Endothelial cell of umbilical vein (primary cell): ENCODE data around the gene SORCS2. TPM values are rescaled to one million over a fixed set of nuclear protein-coding genes. Genes with fewer than 3 reads are reported as not detected.

ENCODE experiments used
- BruUV-seq: library from RNA; stranded (reverse); fragments of 400-500 nt; replicated peaks from 2 replicates; lab custom pipeline; 2021; lab: Mats Ljungman, UMichigan
- CTCF ChIA-PET: fragments of 300-600, 350-600 bp; sonication (Branson Sonifier 250); formaldehyde crosslinking; loops from one replicate; lab custom pipeline; 2021; ENCODE audit warnings: antibody characterized with exemption, inconsistent platforms; lab: Charles Lee
- POLR2A ChIA-PET: fragments of 300-600, 350-600 bp; sonication (Branson Sonifier 250); formaldehyde crosslinking; loops from one replicate; lab custom pipeline; 2021; ENCODE audit warnings: antibody characterized with exemption, inconsistent platforms; lab: Charles Lee
- DNase-seq: peaks from one replicate; pipeline ENCODE4 v3.0.0-alpha.2; 2011; ENCODE audit warnings: low read depth, low spot score
- FAIRE-seq: peaks from 2 replicates; lab custom pipeline; 2011; peaks lifted over from hg19 to GRCh38; lab: Jason Lieb, UNC
- H2AFZ ChIP-seq: 2 replicates; pipeline ENCODE4 v1.6.0; 2012; ENCODE audit warnings: low read depth, low read length, control low read depth, inconsistent platforms
- H3K27ac ChIP-seq: 2 replicates; pipeline ENCODE4 v1.5.1; 2011; ENCODE audit warnings: low read depth, mild to moderate bottlenecking, control low read depth, low read length, moderate library complexity; ENCODE audit not compliant: insufficient read depth
- H3K27me3 ChIP-seq, 2 experiments: 2 replicates each; pipeline versions ENCODE4 v1.6.0 to v1.6.1; 2011; ENCODE audit warnings: low read length in 2 of 2, mixed read lengths in 1 of 2; ENCODE audit not compliant: control insufficient read depth in 2 of 2, insufficient read depth in 2 of 2
- H3K36me3 ChIP-seq, 2 experiments: 2 replicates in 1 of 2; 3 replicates in 1 of 2; pipeline ENCODE4 v1.5.1; 2011; ENCODE audit warnings: low read length in 2 of 2, mild to moderate bottlenecking in 1 of 2, moderate library complexity in 1 of 2; ENCODE audit not compliant: control insufficient read depth in 2 of 2, insufficient read depth in 2 of 2; ENCODE audit errors: extremely low read depth in 1 of 2
- H3K4me1 ChIP-seq: 3 replicates; pipeline ENCODE4 v1.5.1; 2011; ENCODE audit warnings: mild to moderate bottlenecking, low read length; ENCODE audit not compliant: control insufficient read depth, insufficient read depth; ENCODE audit errors: extremely low read depth
- H3K4me2 ChIP-seq: 2 replicates; pipeline ENCODE4 v1.6.1; 2011; ENCODE audit warnings: low read length, control low read depth, mixed read lengths; ENCODE audit not compliant: insufficient read depth
- H3K4me3 ChIP-seq, 3 experiments: fragments of 200-600 bp in 1 of 3; sonication (generic), shearing (Covaris generic) in 1 of 3; replicated peaks in 1 of 3; 2 replicates each; pipeline ENCODE4 v1.5.1; 2011 to 2016; ENCODE audit warnings: control low read depth in 3 of 3, low read length in 3 of 3, mild to moderate bottlenecking in 2 of 3, inconsistent platforms in 1 of 3, low read depth in 1 of 3, moderate library complexity in 1 of 3; ENCODE audit not compliant: insufficient read depth in 1 of 3
- H3K79me2 ChIP-seq: 2 replicates; pipeline ENCODE4 v1.6.0; 2012; ENCODE audit warnings: low read length, inconsistent platforms; ENCODE audit not compliant: control insufficient read depth, insufficient read depth
- H3K9ac ChIP-seq: replicated peaks from 2 replicates; pipeline ENCODE3; 2011; ENCODE audit warnings: low read length, control low read depth; ENCODE audit not compliant: insufficient read depth; ENCODE audit errors: extremely low read depth
- H3K9me1 ChIP-seq: replicated peaks from 3 replicates; pipeline ENCODE4 v1.6.0; 2011; ENCODE audit warnings: mild to moderate bottlenecking, low read length; ENCODE audit not compliant: control insufficient read depth, insufficient read depth; ENCODE audit errors: extremely low read depth
- H3K9me3 ChIP-seq: replicated peaks from 2 replicates; pipeline ENCODE4 v1.5.1; 2012; ENCODE audit warnings: low read length, inconsistent platforms; ENCODE audit not compliant: control insufficient read depth, insufficient read depth
- H4K20me1 ChIP-seq: replicated peaks from 2 replicates; pipeline ENCODE3; 2011; ENCODE audit warnings: mild to moderate bottlenecking, low read length; ENCODE audit not compliant: control insufficient read depth, insufficient read depth; ENCODE audit errors: extremely low read depth
- CTCF ChIP-seq, 2 donors: IDR thresholded peaks; 1 replicate in 1 of 2; 2 replicates in 1 of 2; pipeline ENCODE4 v1.5.1; 2011; ENCODE audit warnings: low read length in 2 of 2, mild to moderate bottlenecking in 2 of 2, moderate library complexity in 2 of 2, control low read depth in 1 of 2, inconsistent platforms in 1 of 2, low read depth in 1 of 2; ENCODE audit not compliant: insufficient read depth in 1 of 2; ENCODE audit errors: extremely low read depth in 1 of 2
- EZH2 ChIP-seq: IDR thresholded peaks from 2 replicates; pipeline ENCODE4 v1.6.1; 2012; ENCODE audit warnings: borderline replicate concordance, low read depth, mild to moderate bottlenecking, moderate library complexity, low read length, inconsistent platforms; ENCODE audit not compliant: severe bottlenecking
- FOS ChIP-seq: IDR thresholded peaks from 2 replicates; pipeline ENCODE4 v1.6.1; 2011; ENCODE audit warnings: mild to moderate bottlenecking, low read length, moderate library complexity, borderline replicate concordance; ENCODE audit not compliant: insufficient read depth
- GATA2 ChIP-seq: IDR thresholded peaks from 2 replicates; pipeline ENCODE4 v1.7.0; 2011; ENCODE audit warnings: low read depth, mild to moderate bottlenecking, moderate library complexity, mixed read lengths, low read length; ENCODE audit not compliant: insufficient read length, insufficient read depth
- JUN ChIP-seq: IDR thresholded peaks from 2 replicates; pipeline ENCODE4 v1.6.1; 2011; ENCODE audit warnings: borderline replicate concordance, low read depth; ENCODE audit not compliant: insufficient read length, insufficient read depth
- MAX ChIP-seq: IDR thresholded peaks from 2 replicates; pipeline ENCODE4 v1.6.1; 2011; ENCODE audit not compliant: insufficient read depth, insufficient read length
- MYC ChIP-seq: IDR thresholded peaks from one replicate; pipeline ENCODE4 v1.6.1; 2011; ENCODE audit warnings: mild to moderate bottlenecking, low read depth, low read length
- POLR2A ChIP-seq: IDR thresholded peaks from 2 replicates; pipeline ENCODE4 v1.6.1; 2012; ENCODE audit warnings: low read depth, mild to moderate bottlenecking, control low read depth, low read length
- POLR2AphosphoS5 ChIP-seq: IDR thresholded peaks from 2 replicates; pipeline ENCODE4 v1.6.1; 2012; ENCODE audit warnings: low read depth, mild to moderate bottlenecking, control low read depth, low read length, moderate library complexity; ENCODE audit not compliant: insufficient read depth
- dilution Hi-C: fragments of 300-500 bp; cut with MboI; formaldehyde crosslinking; loops from one replicate; pipeline ENCODE4 v1.15.0; 2019; ENCODE audit warnings: low sequenced_read_pairs; ENCODE audit not compliant: extremely low pct_ligation_motif_present
- intact Hi-C: fragments of 100-400 bp; cut with micrococcal nuclease; formaldehyde crosslinking; loops from one replicate; pipeline ENCODE4 v1.10.0; 2022
- polyA plus RNA-seq, 4 experiments: library from polyadenylated mRNA; depleted of rRNA in 3 of 4; stranded (reverse) in 3 of 4; unstranded in 1 of 4; fragments of >200 nt; gene quantifications; 2 replicates each; pipeline versions ENCODE4 v1.2.1 to v1.2.3, GENCODE V29; 2011 to 2012; ENCODE audit warnings: missing spikeins in 1 of 4
- total RNA-seq: library from RNA; stranded (reverse); gene quantifications from 2 replicates; pipeline ENCODE4 v1.2.3, GENCODE V29; 2021

Gene SORCS2
- total and polyA plus RNA-seq, 2 donors (not counting 3 experiments of a cell fraction or from before 2014, with no cell fraction given), result not detected

GRCh38 chr4:7699825-7700224 is 507.5 kb downstream of the SORCS2 start:
- Histone ChIP-seq H3K79me2 (no peaks in the 10 kb centered on the region), H2AFZ (no peak overlapping the region), H3K9ac (no peak overlapping the region), H3K4me2 (no peak overlapping the region), H3K4me1 (no peaks in the 10 kb centered on the region), H4K20me1 (no peaks in the 10 kb centered on the region), H3K36me3 (no peaks in the 10 kb centered on the region), H3K27me3 (no peaks in the 10 kb centered on the region), H3K4me3 (no peak overlapping the region), H3K9me3 (no peaks in the 10 kb centered on the region), H3K27ac (no peak overlapping the region), H3K9me1 (no peaks in the 10 kb centered on the region)
- TF ChIP-seq EZH2, result no peak
- DNase-seq (no peak), FAIRE-seq (no peak)
- POLR2A ChIA-PET, result no interaction called here
- BruUV-seq, result no TSS peak
- CTCF ChIA-PET, result no interaction called here
- dilution Hi-C loops (no loop called here), intact Hi-C loops (no loop called here)

GRCh38 chr4:7700665-7701064 is 508.3 kb downstream of the SORCS2 start:
- H3K9ac ChIP-seq, result no peak overlapping the region
- H3K4me3 ChIP-seq, result no peak overlapping the region
- H2AFZ ChIP-seq, result no peak overlapping the region
- H3K36me3 ChIP-seq, result no peaks in the 10 kb centered on the region
- H3K27ac ChIP-seq, result no peak overlapping the region
- no peak overlapping the region for H3K4me2 ChIP-seq
- no peaks in the 10 kb centered on the region for H3K4me1 ChIP-seq
- DNase-seq (no peak), FAIRE-seq (no peak)
- H3K79me2 ChIP-seq, result no peaks in the 10 kb centered on the region
- intact Hi-C loops, result no loop called here
- H3K9me3 ChIP-seq, result no peaks in the 10 kb centered on the region
- no peaks in the 10 kb centered on the region for H3K9me1 ChIP-seq
- H4K20me1 ChIP-seq, result no peaks in the 10 kb centered on the region
- no peaks in the 10 kb centered on the region for H3K27me3 ChIP-seq
- ChIA-PET CTCF (no interaction called here), POLR2A (no interaction called here)
- no peak for TF ChIP-seq POLR2A
- TF ChIP-seq CTCF (IDR thresholded peaks at IDR 0.05; ENCODE audit: extremely low read depth in 1 of 2, insufficient read depth in 1 of 2, low read depth in 1 of 2, low read length in 2 of 2), result no peak
- no peak for TF ChIP-seq POLR2AphosphoS5
- no peak for TF ChIP-seq MYC
- no peak for TF ChIP-seq GATA2
- TF ChIP-seq JUN, result no peak
- no peak for TF ChIP-seq EZH2
- no peak for TF ChIP-seq FOS
- TF ChIP-seq MAX, result no peak
- dilution Hi-C loops, result no loop called here
- no TSS peak for BruUV-seq
